ENCODE measurements around the gene ENAH. TPM values are rescaled to one million over a fixed set of nuclear protein-coding genes. Genes with fewer than 3 reads are reported as not detected.

ENAH gene
- total RNA-seq, 1 donor from 2014 or later: 179 TPM

- no peaks in the 10 kb centered on the region for H3K36me3 Mint-ChIP-seq (ENCODE audit: low read depth)
- H3K27me3 Mint-ChIP-seq (ENCODE audit: low read depth): no peaks in the 10 kb centered on the region
- H3K9me3 Mint-ChIP-seq: no peaks in the 10 kb centered on the region
- H3K27ac Mint-ChIP-seq (ENCODE audit: unreplicated experiment): no peak overlapping the region
- TF ChIP-seq CTCF (conservative IDR thresholded peaks at IDR 0.05): no peak
- H3K4me3 Mint-ChIP-seq: no peak overlapping the region
- DNase-seq (ENCODE audit: low read depth, low spot score): no peak
- peaks cover 25% of the 10 kb centered on the region for H3K4me1 Mint-ChIP-seq
These were observed 120.5 kb downstream of the ENAH start for GRCh38 chr1:225532240-225532944.

- Mint-ChIP-seq H3K36me3 (ENCODE audit: low read depth) (peaks cover 5% of the 10 kb centered on the region), H3K4me3 (no peak overlapping the region), H3K27me3 (ENCODE audit: low read depth) (no peaks in the 10 kb centered on the region), H3K27ac (ENCODE audit: unreplicated experiment) (no peak overlapping the region), H3K9me3 (no peaks in the 10 kb centered on the region), H3K4me1 (peaks cover 19% of the 10 kb centered on the region)
- no peak for TF ChIP-seq CTCF (conservative IDR thresholded peaks at IDR 0.05)
- no peak for DNase-seq (ENCODE audit: low read depth, low spot score)
These were observed 123.2 kb downstream of the ENAH start for GRCh38 chr1:225529726-225530125.

- Mint-ChIP-seq H3K36me3 (ENCODE audit: low read depth) (peaks cover 5% of the 10 kb centered on the region), H3K27ac (ENCODE audit: unreplicated experiment) (no peak overlapping the region), H3K4me1 (peaks cover 3% of the 10 kb centered on the region), H3K9me3 (no peaks in the 10 kb centered on the region), H3K4me3 (no peak overlapping the region), H3K27me3 (ENCODE audit: low read depth) (no peaks in the 10 kb centered on the region)
- TF ChIP-seq CTCF (conservative IDR thresholded peaks at IDR 0.05): no peak
- DNase-seq (ENCODE audit: low read depth, low spot score): no peak
These were observed 125.3 kb downstream of the ENAH start for GRCh38 chr1:225527575-225527974.

GRCh38 chr1:225526878-225527277, 126.0 kb downstream of the ENAH start:
- no peak for TF ChIP-seq CTCF (conservative IDR thresholded peaks at IDR 0.05)
- H3K27ac Mint-ChIP-seq (ENCODE audit: unreplicated experiment): no peak overlapping the region
- DNase-seq (ENCODE audit: low read depth, low spot score): no peak
- H3K9me3 Mint-ChIP-seq: no peaks in the 10 kb centered on the region
- peaks cover 9% of the 10 kb centered on the region for H3K36me3 Mint-ChIP-seq (ENCODE audit: low read depth)
- no peaks in the 10 kb centered on the region for H3K27me3 Mint-ChIP-seq (ENCODE audit: low read depth)
- H3K4me1 Mint-ChIP-seq: peaks cover 3% of the 10 kb centered on the region
- no peak overlapping the region for H3K4me3 Mint-ChIP-seq

GRCh38 chr1:225525377-225525776, 127.5 kb downstream of the ENAH start:
- Mint-ChIP-seq H3K4me1 (peaks cover 3% of the 10 kb centered on the region), H3K4me3 (no peak overlapping the region), H3K36me3 (ENCODE audit: low read depth) (peaks cover 9% of the 10 kb centered on the region), H3K9me3 (no peaks in the 10 kb centered on the region), H3K27ac (ENCODE audit: unreplicated experiment) (no peak overlapping the region), H3K27me3 (ENCODE audit: low read depth) (no peaks in the 10 kb centered on the region)
- DNase-seq (ENCODE audit: low read depth, low spot score): no peak
- TF ChIP-seq CTCF (conservative IDR thresholded peaks at IDR 0.05): no peak
